H1 (cell line): ENCODE measurements around the gene CPZ. TPM values are rescaled to one million over a fixed set of nuclear protein-coding genes. Genes with fewer than 3 reads are reported as not detected.

ENCODE experiments used
- KDM5A ChIP-seq: fragments of 200-600 bp; IDR thresholded peaks from 2 replicates; pipeline ENCODE4 v1.7.1; 2012; ENCODE audit warnings: mild to moderate bottlenecking, low read length, inconsistent platforms, mixed read lengths
- MAX ChIP-seq: IDR thresholded peaks from 2 replicates; pipeline ENCODE4 v1.6.1; 2012; ENCODE audit warnings: inconsistent platforms
- SP4 ChIP-seq: IDR thresholded peaks from 2 replicates; pipeline ENCODE4 v1.6.1; 2012; ENCODE audit warnings: low read length, inconsistent platforms
- polyA plus RNA-seq, 7 experiments: library from polyadenylated mRNA; depleted of rRNA in 3 of 7; stranded (reverse) in 5 of 7; unstranded in 2 of 7; fragments of >200 nt in 5 of 7; fragments of 200-250 nt in 2 of 7; gene quantifications; 1 replicate in 5 of 7; 2 replicates in 1 of 7; 4 replicates in 1 of 7; pipeline versions ENCODE4 v1.2.1 to v1.2.3, GENCODE V29; 2011 to 2013; ENCODE audit warnings: missing spikeins in 2 of 7, mixed read lengths in 2 of 7
- total RNA-seq: library from RNA; stranded (reverse); fragmentation: NEBNext Ultra II Directional; extraction: Animal tissue kit (Norgen Biotek cat#: 25700); gene quantifications from 2 replicates; pipeline ENCODE4 v1.2.1, GENCODE V29; 2021

Gene CPZ
- total and polyA plus RNA-seq, 2 of the 8 experiments (the other 6 are each of a cell fraction or from before 2014, with no cell fraction given), result 28.8 to 40.7 TPM

- TF ChIP-seq KDM5A (no peak), SP4 (no peak), MAX (no peak)
Observed at GRCh38 chr4:8544741-8545438, 47.7 kb upstream of the CPZ start (continued).
